ENCODE measurements around the gene STK11IP. TPM values are rescaled to one million over a fixed set of nuclear protein-coding genes. Genes with fewer than 3 reads are reported as not detected.
A peak's percentile ranks its signal among the peaks of the same experiment; 100 is the strongest.

STK11IP gene
- total and polyA plus RNA-seq, 2 of the 13 experiments (the other 11 are each of a cell fraction or from before 2014, with no cell fraction given), result 12.8 to 24.0 TPM

- TF ChIP-seq TFDP1 (CRISPR knock-in tag; IDR thresholded peaks at IDR 0.05; ENCODE audit: borderline replicate concordance) (no peak), ZNF512 (CRISPR knock-in tag; IDR thresholded peaks at IDR 0.05) (no peak), THYN1 (CRISPR knock-in tag; IDR thresholded peaks at IDR 0.05; ENCODE audit: borderline replicate concordance, low read depth) (no peak), MAFG (CRISPR knock-in tag; IDR thresholded peaks at IDR 0.05) (no peak), ONECUT2 (CRISPR knock-in tag; IDR thresholded peaks at IDR 0.05) (no peak), ELK4 (CRISPR knock-in tag; IDR thresholded peaks at IDR 0.05; ENCODE audit: borderline replicate concordance) (no peak), ZNF552 (CRISPR knock-in tag; IDR thresholded peaks at IDR 0.05; ENCODE audit: borderline replicate concordance) (no peak), AFF4 (CRISPR knock-in tag; IDR thresholded peaks at IDR 0.05) (no peak), YEATS2 (CRISPR knock-in tag; IDR thresholded peaks at IDR 0.05; ENCODE audit: borderline replicate concordance) (no peak), REL (CRISPR knock-in tag; conservative IDR thresholded peaks at IDR 0.05) (0 out of 2 replicates have a peak, but pooled peaks have one; percentile 34), NCOA2 (CRISPR knock-in tag; IDR thresholded peaks at IDR 0.05) (no peak), ZNF558 (CRISPR knock-in tag; IDR thresholded peaks at IDR 0.05; ENCODE audit: borderline replicate concordance) (no peak), SYNCRIP (IDR thresholded peaks at IDR 0.05; ENCODE audit: insufficient read depth, low read depth, low read length) (no peak), ZNF3 (CRISPR knock-in tag; IDR thresholded peaks at IDR 0.05) (no peak), ZNF747 (CRISPR knock-in tag; IDR thresholded peaks at IDR 0.05; ENCODE audit: borderline replicate concordance) (peak; percentile 35; the same call in 1 of the 2 replicates), MXD1 (CRISPR knock-in tag; IDR thresholded peaks at IDR 0.05) (no peak), ZNF367 (CRISPR knock-in tag; IDR thresholded peaks at IDR 0.05; ENCODE audit: borderline replicate concordance) (no peak), ZNF501 (CRISPR knock-in tag; IDR thresholded peaks at IDR 0.05) (no peak), ZNF513 (CRISPR knock-in tag; conservative IDR thresholded peaks at IDR 0.05) (no peak), ZNF724P (CRISPR knock-in tag; IDR thresholded peaks at IDR 0.05; ENCODE audit: borderline replicate concordance) (no peak)
These were observed 29.8 kb upstream of the STK11IP start (continued) for GRCh38 chr2:219567791-219568361.

Data from HepG2 (cell line).